ENCODE results near the gene FITM1.

GRCh38 chr14:24098229-24098926 lies 32.1 kb upstream of the FITM1 start:
- no peak for TF ChIP-seq CTCF (IDR thresholded peaks at IDR 0.05)
- no peak for TF ChIP-seq POLR2A (IDR thresholded peaks at IDR 0.05)

Data from heart left ventricle (tissue), 13 donors.